ENCODE results near the gene GEMIN5.

The GEMIN5 gene

DNA sequence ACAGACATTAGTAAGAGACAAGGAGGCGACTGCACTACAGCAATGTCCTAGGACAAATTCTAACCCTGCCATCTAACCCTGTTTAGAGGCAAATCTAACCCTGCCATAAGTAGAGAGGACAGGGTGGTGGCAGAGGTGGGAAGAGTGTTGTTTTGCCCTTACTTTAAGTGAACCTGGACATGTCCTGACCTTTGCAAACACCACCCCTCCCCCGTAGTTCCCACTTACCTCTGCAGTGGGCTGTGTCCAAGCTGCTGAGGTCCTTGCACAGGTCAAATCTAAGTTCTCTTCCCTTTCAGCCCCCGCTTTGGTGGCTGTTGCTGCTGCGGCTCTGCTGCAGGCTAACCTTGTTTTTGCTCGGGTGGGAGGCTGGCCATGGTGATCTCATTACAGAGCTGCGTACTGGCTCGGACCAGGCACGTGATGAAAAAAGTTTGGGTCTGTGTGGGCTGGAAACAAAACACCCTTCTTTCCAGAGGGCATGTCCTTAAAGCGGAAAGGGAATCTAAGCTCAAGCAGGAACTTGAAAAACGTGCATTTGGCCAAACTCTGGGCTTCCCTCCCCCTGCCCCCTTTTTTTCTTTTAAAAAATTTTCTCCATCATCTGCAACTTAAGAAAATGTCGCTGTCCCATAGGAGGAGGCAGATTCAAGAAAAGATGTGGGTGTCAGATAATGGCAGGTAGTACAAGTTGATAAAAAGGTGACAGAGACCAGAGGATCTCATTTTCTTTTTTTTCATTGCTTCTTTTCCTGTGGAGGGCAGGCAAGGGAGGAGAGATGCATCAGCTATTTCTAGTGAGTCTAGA is 87.6 kb downstream of the GEMIN5 start, which contains the start of gene FAXDC2:
Gene FAXDC2 (minus strand): TSS at position 349 of the 808 bp plus-strand sequence. CDS start 12,425 bp downstream, outside the sequence.
- H3K4me3 ChIP-seq (ENCODE audit: insufficient read depth, low read depth, low read length): peak within 1 kb of the TSS; percentile 44
- no peaks in the 10 kb centered on the region for H3K36me3 ChIP-seq (ENCODE audit: control insufficient read depth, insufficient read depth, low read length)
- WGBS, 2 experiments: 10 to 14% methylated on average over 11 of the region's 11 CpGs
- H3K4me1 ChIP-seq (ENCODE audit: control insufficient read depth, insufficient read depth, low read length): no peaks in the 10 kb centered on the region
- peak within 1 kb of the TSS; percentile 38 for H3K27ac ChIP-seq (ENCODE audit: insufficient read depth, low read depth, low read length, poor library complexity, severe bottlenecking)
- no peaks in the 10 kb centered on the region for H3K27me3 ChIP-seq (ENCODE audit: control insufficient read depth, insufficient read depth, low read length, poor library complexity, severe bottlenecking)
- no peaks in the 10 kb centered on the region for H3K9me3 ChIP-seq (ENCODE audit: control insufficient read depth, low read length)

DNA sequence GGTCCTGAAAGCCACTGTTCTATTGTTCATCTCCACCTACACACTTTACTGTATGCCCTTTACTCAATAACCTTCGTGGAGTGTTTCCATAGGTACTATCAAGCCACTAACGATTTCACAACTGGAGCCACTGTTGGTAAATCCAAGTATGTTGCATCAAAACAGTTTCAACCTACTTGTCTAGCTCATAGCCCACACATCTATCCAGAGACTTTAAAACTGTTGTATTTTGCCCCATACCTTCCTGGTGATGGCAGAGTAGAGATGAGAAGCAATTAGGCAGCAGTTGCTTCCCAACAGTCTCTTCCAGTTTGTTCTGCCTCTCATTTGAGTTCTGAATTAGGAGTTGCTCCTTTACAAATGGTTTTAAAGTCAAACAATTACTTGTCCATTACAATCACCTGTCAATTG is 88.2 kb downstream of the GEMIN5 start:
- Histone ChIP-seq H3K27me3 (ENCODE audit: control insufficient read depth, insufficient read depth, low read length, poor library complexity, severe bottlenecking) (no peaks in the 10 kb centered on the region), H3K36me3 (ENCODE audit: control insufficient read depth, insufficient read depth, low read length) (no peaks in the 10 kb centered on the region), H3K27ac (ENCODE audit: insufficient read depth, low read depth, low read length, poor library complexity, severe bottlenecking) (peak overlapping the region; percentile 38), H3K9me3 (ENCODE audit: control insufficient read depth, low read length) (no peaks in the 10 kb centered on the region), H3K4me1 (ENCODE audit: control insufficient read depth, insufficient read depth, low read length) (no peaks in the 10 kb centered on the region), H3K4me3 (ENCODE audit: insufficient read depth, low read depth, low read length) (peak overlapping the region; percentile 44)
- 77 to 80% methylated on average over 2 of the region's 2 CpGs for WGBS, 2 experiments

DNA sequence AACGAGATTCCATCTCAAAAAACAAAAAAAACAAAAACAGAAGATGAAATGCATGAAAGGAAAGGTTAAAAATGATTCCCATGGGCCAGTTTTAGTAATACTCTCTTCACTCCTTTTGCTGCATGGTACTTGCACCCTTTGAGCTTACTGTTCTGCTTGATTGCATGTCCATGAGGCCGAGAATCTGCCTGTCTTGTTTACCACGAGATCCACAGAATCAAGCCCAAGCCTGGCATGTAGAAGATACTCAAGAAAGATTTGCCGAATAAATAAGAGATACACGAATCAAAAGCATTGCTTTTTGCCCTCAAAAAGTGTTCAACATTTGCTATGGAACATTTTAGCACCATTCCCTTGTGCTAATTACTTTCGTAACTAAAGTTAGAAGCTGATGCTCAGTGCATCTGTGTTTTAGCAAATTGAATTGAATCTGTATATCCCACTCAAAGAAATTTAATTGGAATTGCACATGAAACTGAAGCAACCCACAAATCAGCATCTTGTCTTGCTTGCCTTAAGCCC is 88.7 kb downstream of the GEMIN5 start:
- Histone ChIP-seq H3K4me1 (ENCODE audit: control insufficient read depth, insufficient read depth, low read length) (no peaks in the 10 kb centered on the region), H3K9me3 (ENCODE audit: control insufficient read depth, low read length) (no peaks in the 10 kb centered on the region), H3K27ac (ENCODE audit: insufficient read depth, low read depth, low read length, poor library complexity, severe bottlenecking) (no peak overlapping the region), H3K36me3 (ENCODE audit: control insufficient read depth, insufficient read depth, low read length) (no peaks in the 10 kb centered on the region), H3K27me3 (ENCODE audit: control insufficient read depth, insufficient read depth, low read length, poor library complexity, severe bottlenecking) (no peaks in the 10 kb centered on the region), H3K4me3 (ENCODE audit: insufficient read depth, low read depth, low read length) (peak overlapping the region; percentile 44)
- WGBS, 2 experiments: 90 to 91% methylated on average over 5 to 6 of the region's 6 CpGs

DNA sequence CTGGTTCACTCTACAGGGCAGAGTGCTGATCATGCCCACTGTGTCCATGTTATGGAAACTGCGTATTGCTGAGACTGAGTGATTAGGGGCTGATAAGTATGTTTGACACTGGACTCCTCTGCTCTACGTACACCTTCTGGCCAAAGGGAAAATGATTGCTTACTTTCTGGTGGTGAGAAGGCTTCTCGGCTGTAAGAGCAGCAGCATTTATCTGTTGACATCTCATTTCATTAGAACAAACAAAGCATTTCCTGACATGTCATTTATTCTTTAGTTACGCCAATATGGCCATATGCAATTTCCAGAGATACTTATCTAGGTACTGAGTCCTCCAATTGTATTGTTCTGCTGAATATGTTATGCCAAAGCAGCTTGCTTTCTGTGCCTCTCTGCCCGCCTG is 93.2 kb downstream of the GEMIN5 start:
- H3K27ac ChIP-seq (ENCODE audit: insufficient read depth, low read depth, low read length, poor library complexity, severe bottlenecking): no peak overlapping the region
- H3K9me3 ChIP-seq (ENCODE audit: control insufficient read depth, low read length): no peaks in the 10 kb centered on the region
- no peaks in the 10 kb centered on the region for H3K4me1 ChIP-seq (ENCODE audit: control insufficient read depth, insufficient read depth, low read length)
- 92 to 95% methylated on average over 5 of the region's 5 CpGs for WGBS, 2 experiments
- H3K27me3 ChIP-seq (ENCODE audit: control insufficient read depth, insufficient read depth, low read length, poor library complexity, severe bottlenecking): no peaks in the 10 kb centered on the region
- no peaks in the 10 kb centered on the region for H3K36me3 ChIP-seq (ENCODE audit: control insufficient read depth, insufficient read depth, low read length)
- H3K4me3 ChIP-seq (ENCODE audit: insufficient read depth, low read depth, low read length): no peak overlapping the region

DNA sequence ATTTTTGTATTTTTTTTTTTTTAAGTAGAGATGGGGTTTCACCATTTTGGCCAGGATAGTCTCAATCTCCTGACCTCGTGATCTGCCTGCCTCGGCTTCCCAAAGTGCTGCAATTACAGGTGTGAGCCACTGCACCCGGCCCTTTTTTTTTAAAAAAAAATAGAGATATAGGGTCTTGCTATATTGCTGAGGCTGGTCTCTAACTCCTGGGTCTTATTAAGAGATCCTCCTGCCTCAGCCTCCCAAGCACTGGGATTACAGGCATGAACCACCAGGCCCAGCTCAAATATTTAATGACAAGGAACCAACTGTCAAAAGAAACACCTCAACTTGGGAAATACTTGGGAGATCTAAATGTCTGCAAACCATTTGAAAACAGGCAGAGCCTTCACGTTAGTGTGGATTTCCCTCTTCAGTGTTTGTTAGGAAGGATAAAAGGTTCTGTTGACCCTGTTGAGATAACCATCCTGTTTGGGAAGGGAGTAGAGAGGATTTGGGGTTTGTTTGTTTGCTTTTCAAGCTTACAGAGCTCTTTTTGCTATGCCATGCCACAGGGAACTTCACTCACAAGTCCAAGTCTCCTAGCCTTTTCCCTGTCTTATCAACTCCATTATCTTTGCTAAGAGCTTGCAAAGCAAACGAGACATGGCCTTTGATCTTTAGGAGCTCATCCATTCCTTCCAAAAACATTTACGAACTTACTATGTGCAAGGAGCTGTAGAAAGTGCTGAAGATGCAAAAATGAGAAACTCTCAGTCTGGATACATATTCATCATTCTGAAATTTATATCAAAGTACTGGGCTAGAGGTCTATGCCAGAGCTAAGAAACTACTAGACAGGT is 95.1 kb downstream of the GEMIN5 start:
- no peak overlapping the region for H3K27ac ChIP-seq (ENCODE audit: insufficient read depth, low read depth, low read length, poor library complexity, severe bottlenecking)
- 87 to 92% methylated on average over 4 to 6 of the region's 6 CpGs for WGBS, 2 experiments
- H3K36me3 ChIP-seq (ENCODE audit: control insufficient read depth, insufficient read depth, low read length): no peaks in the 10 kb centered on the region
- H3K27me3 ChIP-seq (ENCODE audit: control insufficient read depth, insufficient read depth, low read length, poor library complexity, severe bottlenecking): no peaks in the 10 kb centered on the region
- H3K4me1 ChIP-seq (ENCODE audit: control insufficient read depth, insufficient read depth, low read length): no peaks in the 10 kb centered on the region
- H3K4me3 ChIP-seq (ENCODE audit: insufficient read depth, low read depth, low read length): no peak overlapping the region
- no peaks in the 10 kb centered on the region for H3K9me3 ChIP-seq (ENCODE audit: control insufficient read depth, low read length)

DNA sequence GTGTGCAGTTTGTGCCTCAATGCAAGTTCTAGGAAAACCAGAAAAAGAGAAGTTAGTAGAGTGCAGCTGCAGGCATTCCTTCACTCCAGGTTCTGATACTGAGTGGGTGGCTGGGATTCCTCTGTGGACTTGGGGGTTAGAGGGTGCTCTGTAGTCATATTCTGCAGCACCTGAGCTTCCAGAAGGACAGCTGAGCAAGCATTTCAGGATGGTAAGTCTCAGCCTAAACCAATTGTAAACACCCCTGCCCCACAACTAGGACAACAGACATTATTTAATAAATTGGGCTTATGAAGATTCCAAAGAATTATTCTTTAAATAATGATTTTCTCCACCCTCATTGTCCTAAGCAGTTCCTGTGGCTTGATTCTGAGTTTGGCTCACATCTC is 96.7 kb downstream of the GEMIN5 start:
- Histone ChIP-seq H3K27me3 (ENCODE audit: control insufficient read depth, insufficient read depth, low read length, poor library complexity, severe bottlenecking) (no peaks in the 10 kb centered on the region), H3K4me3 (ENCODE audit: insufficient read depth, low read depth, low read length) (no peak overlapping the region), H3K36me3 (ENCODE audit: control insufficient read depth, insufficient read depth, low read length) (no peaks in the 10 kb centered on the region), H3K27ac (ENCODE audit: insufficient read depth, low read depth, low read length, poor library complexity, severe bottlenecking) (no peak overlapping the region), H3K4me1 (ENCODE audit: control insufficient read depth, insufficient read depth, low read length) (no peaks in the 10 kb centered on the region), H3K9me3 (ENCODE audit: control insufficient read depth, low read length) (no peaks in the 10 kb centered on the region)

DNA sequence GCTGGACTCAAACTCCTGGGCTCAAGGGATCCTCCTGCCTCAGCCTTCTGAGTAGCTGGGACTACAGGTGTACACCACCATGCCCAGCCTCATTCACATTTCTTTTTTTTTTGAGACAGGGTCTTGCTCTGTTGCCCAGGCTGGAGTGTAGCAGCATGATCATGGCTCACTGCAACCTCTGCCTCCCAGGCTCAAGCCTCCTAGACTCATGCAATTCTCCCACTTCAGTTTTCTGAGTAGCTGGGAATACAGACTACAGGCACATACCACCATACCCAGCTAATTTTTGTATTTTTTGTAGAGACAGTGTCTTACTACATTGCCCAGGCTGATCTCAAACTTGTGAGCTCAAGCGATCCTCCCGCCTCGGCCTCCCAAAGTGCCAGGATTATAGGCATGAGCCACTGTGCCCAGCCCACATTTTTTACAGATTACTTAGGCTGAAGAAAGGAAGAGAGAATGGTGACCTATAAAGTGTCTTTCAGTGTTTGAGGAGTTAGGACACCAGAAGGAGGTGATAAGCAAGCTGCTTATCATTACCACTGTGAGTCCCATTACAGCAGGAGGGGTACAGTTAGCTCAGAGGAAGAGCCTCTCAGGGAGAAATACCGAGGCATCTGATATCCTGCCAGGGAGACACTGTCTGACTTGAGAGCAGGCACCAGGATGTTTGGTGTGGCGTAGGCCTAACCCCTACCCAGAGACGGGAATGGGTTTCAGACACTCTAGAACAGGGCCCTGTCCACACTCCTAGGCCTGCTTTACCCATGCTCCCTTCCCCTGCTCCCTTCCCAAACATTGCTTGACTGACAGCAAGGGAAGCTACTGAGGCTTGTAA is 97.4 kb downstream of the GEMIN5 start:
- 92 to 93% methylated on average over 6 of the region's 6 CpGs for WGBS, 2 experiments
- Histone ChIP-seq H3K4me1 (ENCODE audit: control insufficient read depth, insufficient read depth, low read length) (no peaks in the 10 kb centered on the region), H3K27me3 (ENCODE audit: control insufficient read depth, insufficient read depth, low read length, poor library complexity, severe bottlenecking) (no peaks in the 10 kb centered on the region), H3K9me3 (ENCODE audit: control insufficient read depth, low read length) (no peaks in the 10 kb centered on the region), H3K27ac (ENCODE audit: insufficient read depth, low read depth, low read length, poor library complexity, severe bottlenecking) (no peak overlapping the region), H3K36me3 (ENCODE audit: control insufficient read depth, insufficient read depth, low read length) (no peaks in the 10 kb centered on the region), H3K4me3 (ENCODE audit: insufficient read depth, low read depth, low read length) (no peak overlapping the region)
